Measurements from ENCODE around the gene IL15RA. TPM values are rescaled to one million over a fixed set of nuclear protein-coding genes. Genes with fewer than 3 reads are reported as not detected.

The IL15RA gene
- total RNA-seq, 4 donors from 2014 or later, result 7.1 to 15.6 (median 11.0) TPM

DNA sequence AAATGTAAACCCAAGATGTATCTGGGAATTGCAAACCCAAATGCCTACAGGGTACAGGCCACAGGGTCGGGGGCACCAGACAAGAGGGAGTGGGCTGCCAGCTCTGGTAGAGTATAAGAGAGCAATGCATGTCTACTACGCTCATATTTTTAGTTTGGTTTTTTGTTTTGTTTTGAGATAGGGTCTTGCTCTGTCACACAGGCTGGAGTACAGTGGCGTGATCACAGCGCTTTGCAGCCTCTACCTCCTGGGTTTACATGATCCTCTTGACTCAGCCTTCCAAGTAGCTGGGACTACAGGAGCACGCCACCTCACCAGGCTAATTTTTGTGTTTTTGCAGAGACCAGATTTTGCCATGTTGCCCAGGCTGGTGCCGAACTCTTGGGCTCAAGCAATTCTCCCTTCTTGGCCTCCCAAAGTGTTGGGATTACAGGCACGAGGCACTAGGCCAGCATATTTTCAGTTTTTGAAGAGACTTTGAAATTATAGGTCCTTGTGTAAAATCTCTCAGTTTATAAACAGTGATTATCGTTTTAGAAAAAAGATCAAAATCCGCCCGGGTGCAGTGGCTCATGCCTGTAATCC lies 11.1 kb upstream of the IL15RA start:
- peaks cover 0 to 6% (median 5%) of the 10 kb centered on the region in 3 donors for H3K4me1 ChIP-seq
- peaks cover 0 to 12% (median 6%) of the 10 kb centered on the region in 3 donors for H3K9me3 ChIP-seq
- TF ChIP-seq CTCF (IDR thresholded peaks at IDR 0.05) (no peak), POLR2A (IDR thresholded peaks at IDR 0.05) (no peak)
- peak overlapping the region in 3 of 4 donors; percentile 49 to 69 (median 63) for H3K27ac ChIP-seq
- H3K27me3 ChIP-seq, result no peaks in the 10 kb centered on the region
- H3K4me3 ChIP-seq, result no peak overlapping the region
- intact Hi-C loops (cut with DNase I), result no loop called here
- no peak for DNase-seq
- WGBS, 2 donors, result 81 to 94% methylated on average over 10 of the region's 10 CpGs
- no peaks in the 10 kb centered on the region for H3K36me3 ChIP-seq

DNA sequence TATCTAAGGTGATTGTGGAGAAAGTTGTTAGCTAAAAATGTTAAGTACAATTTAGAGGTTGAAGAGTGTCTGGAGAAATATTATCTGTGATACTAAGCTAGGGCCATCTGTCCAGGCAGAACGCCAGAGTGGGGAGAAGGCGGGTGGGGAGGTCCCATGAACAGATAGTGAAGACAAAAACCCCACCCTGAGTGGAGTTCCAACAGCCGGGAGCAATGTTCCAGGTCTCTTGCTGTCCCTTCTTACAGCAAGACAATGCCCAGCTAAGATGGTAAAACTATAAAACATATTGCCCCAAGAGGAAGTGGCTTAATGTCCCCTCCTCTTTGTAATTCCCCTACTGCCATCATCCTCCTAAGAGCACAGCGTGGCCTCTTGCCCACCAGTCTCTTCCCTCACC lies 10.4 kb upstream of the IL15RA start:
- Histone ChIP-seq H3K27me3 (no peaks in the 10 kb centered on the region), H3K9me3 (peaks cover 0 to 10% (median 6%) of the 10 kb centered on the region in 3 donors), H3K36me3 (no peaks in the 10 kb centered on the region), H3K4me1 (peaks cover 0 to 6% (median 5%) of the 10 kb centered on the region in 3 donors), H3K27ac (peak overlapping the region in 3 of 4 donors; percentile 49 to 69 (median 63)), H3K4me3 (no peak overlapping the region)
- no peak for DNase-seq
- TF ChIP-seq CTCF (IDR thresholded peaks at IDR 0.05), result no peak
- intact Hi-C loops (cut with DNase I), result no loop called here
- 62 to 72% methylated on average over 4 of the region's 4 CpGs for WGBS, 2 donors

GRCh38 chr10:5985029-5985428 lies 7.7 kb upstream of the IL15RA start:
- Histone ChIP-seq H3K9me3 (no peaks in the 10 kb centered on the region), H3K27me3 (no peaks in the 10 kb centered on the region), H3K4me1 (peaks cover 0 to 6% (median 5%) of the 10 kb centered on the region in 3 donors), H3K27ac (peak overlapping the region in 3 of 4 donors; percentile 8 to 67 (median 63)), H3K36me3 (no peaks in the 10 kb centered on the region), H3K4me3 (no peak overlapping the region)
- WGBS, 2 donors, result 85 to 90% methylated on average over 4 to 5 of the region's 5 CpGs
- TF ChIP-seq CTCF (IDR thresholded peaks at IDR 0.05) (no peak), POLR2A (IDR thresholded peaks at IDR 0.05) (no peak)
- intact Hi-C loops (cut with DNase I), result no loop called here
- DNase-seq, result no peak

- Histone ChIP-seq H3K4me3 (no peak overlapping the region), H3K9me3 (no peaks in the 10 kb centered on the region), H3K4me1 (peaks cover 0 to 6% (median 5%) of the 10 kb centered on the region in 3 donors), H3K27ac (peak overlapping the region in 3 of 4 donors; percentile 54 to 67 (median 63)), H3K36me3 (no peaks in the 10 kb centered on the region), H3K27me3 (no peaks in the 10 kb centered on the region)
- intact Hi-C loops (cut with DNase I), result no loop called here
- 72% methylated on average over 9 of the region's 9 CpGs for WGBS, 2 donors
- no peak for TF ChIP-seq POLR2A (IDR thresholded peaks at IDR 0.05)
- no peak for TF ChIP-seq CTCF (IDR thresholded peaks at IDR 0.05)
- no peak for DNase-seq
Observed at GRCh38 chr10:5983774-5984173, 6.4 kb upstream of the IL15RA start.

- Histone ChIP-seq H3K27ac (no peak overlapping the region), H3K4me3 (no peak overlapping the region), H3K4me1 (peaks cover 0 to 12% (median 0%) of the 10 kb centered on the region in 3 donors), H3K36me3 (no peaks in the 10 kb centered on the region), H3K9me3 (no peaks in the 10 kb centered on the region), H3K27me3 (no peaks in the 10 kb centered on the region)
- DNase-seq, result no peak
- intact Hi-C loops (cut with DNase I), result no loop called here
- 90 to 98% methylated on average over 9 of the region's 9 CpGs for WGBS, 2 donors
- TF ChIP-seq CTCF (IDR thresholded peaks at IDR 0.05) (no peak), POLR2A (IDR thresholded peaks at IDR 0.05) (no peak)
Observed at GRCh38 chr10:5981529-5981928, 4.2 kb upstream of the IL15RA start.

All from esophagus squamous epithelium (tissue), 5 donors.